Myocyte (in vitro differentiated cells): ENCODE results near the gene BCAR1. TPM values are rescaled to one million over a fixed set of nuclear protein-coding genes. Genes with fewer than 3 reads are reported as not detected.
A peak's percentile ranks its signal among the peaks of the same experiment; 100 is the strongest.
"Not testable (repeated sequence)": the region's sequence is repeated elsewhere in the genome, so short reads cannot be mapped to it uniquely, and the experiment has no call there.

Experiments used
- DNase-seq: peaks from one replicate; pipeline ENCODE4 v3.0.0-alpha.2; 2012; ENCODE audit warnings: low read depth
- total RNA-seq: library from RNA; depleted of rRNA; stranded (reverse); fragments of >200 nt; gene quantifications from 2 replicates; pipeline ENCODE4 v1.2.3, GENCODE V29; 2014

BCAR1 gene
- total RNA-seq, 1 donor from 2014 or later = 104 TPM

DNA sequence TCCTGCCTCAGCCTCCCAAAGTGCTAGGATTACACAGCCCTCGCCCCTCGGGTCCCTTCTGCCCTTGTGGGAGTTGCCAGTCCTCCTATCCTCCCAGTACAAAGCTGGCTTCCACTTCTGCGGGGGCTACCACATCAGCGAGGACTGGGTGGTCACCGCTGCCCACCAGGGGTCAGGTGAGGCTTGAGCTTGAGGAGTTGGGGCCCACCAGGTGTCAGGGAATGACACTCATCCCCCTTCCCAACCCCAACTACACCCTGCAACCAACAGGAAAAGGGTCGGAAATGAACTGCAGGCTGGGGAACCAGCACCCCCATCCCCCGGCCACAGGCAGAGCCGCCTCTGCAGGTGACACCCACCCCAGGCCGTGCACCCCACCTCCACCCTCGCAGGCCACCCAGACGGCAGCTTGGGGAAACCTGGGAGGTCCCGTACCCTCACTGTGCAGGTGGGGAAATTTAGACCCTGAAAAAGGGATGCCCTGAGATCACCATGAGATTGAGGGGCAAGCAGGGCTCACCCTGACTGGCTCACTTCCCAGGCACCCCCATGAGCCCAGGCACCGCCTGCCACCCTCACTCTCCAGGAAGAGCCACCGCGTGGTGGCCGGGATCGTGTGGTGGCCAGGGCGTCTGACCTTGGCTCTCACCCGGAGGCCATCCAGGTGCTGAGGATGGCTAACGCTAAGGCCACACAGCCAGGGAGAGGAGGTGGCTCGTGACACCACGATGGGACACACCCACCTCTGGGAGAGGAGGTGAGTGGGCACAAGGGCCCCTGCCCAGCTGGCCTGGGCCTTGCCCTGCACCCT, 24.7 kb downstream of the BCAR1 start:
- no peak for DNase-seq

DNA sequence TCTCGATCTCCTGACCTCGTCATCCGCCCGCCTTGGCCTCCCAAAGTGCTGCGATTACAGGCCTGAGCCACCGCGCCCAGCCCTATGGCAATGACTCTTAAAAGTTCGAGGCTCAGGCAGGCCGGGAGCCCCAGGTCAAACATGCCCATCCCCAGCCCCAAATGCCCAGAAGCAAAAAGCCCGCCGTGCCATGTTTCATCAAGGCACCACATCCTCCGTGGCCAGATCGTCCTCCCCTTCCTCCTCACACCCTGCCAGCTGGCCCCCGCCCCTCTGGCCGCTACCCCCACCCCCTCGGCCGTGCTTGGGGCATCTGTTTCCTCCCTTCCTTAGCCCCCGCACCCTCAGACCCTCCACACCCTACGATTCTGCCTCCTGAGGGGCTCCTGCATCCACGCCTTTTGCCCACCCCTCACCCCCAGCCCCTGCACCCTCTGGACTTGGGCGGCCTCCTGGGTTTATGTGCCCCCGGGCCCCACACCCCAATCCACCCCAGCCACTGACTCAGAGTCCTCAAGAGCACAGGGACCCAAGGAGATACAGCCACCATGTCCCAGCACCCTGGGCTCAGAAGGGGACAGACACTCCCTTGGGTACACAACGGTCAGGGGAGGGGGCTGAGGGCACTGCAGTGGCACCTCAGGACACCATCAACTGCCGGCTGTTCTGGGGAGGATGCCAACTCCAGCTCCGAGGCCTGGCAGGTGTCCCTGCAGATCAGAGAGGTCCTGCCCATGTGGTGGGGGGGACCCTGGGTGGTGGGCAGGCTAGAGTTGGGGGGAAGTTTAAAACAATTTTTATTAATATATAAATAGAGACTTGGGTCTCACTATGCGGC, 25.5 kb downstream of the BCAR1 start:
- no peak for DNase-seq

DNA sequence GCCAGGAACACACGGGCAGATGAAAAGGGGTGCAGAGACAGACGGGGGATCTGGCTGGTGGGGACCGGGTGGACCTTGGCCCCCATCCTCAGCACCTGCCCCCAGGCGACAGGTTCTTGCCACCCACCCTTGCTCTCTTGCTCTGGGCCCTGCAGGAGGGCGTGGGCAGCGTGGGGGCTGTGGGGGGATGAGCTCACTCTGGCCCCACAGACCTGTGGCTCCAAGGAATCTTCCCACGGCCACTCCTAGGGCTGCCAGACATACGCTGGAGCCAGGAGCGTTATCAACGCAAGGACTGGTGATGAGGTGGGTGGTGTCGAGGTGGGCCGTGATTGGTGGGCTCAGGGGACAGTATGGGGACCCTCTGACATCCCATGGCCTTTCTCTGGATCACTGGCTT, 26.3 kb downstream of the BCAR1 start:
- peak; percentile 49 for DNase-seq

DNA sequence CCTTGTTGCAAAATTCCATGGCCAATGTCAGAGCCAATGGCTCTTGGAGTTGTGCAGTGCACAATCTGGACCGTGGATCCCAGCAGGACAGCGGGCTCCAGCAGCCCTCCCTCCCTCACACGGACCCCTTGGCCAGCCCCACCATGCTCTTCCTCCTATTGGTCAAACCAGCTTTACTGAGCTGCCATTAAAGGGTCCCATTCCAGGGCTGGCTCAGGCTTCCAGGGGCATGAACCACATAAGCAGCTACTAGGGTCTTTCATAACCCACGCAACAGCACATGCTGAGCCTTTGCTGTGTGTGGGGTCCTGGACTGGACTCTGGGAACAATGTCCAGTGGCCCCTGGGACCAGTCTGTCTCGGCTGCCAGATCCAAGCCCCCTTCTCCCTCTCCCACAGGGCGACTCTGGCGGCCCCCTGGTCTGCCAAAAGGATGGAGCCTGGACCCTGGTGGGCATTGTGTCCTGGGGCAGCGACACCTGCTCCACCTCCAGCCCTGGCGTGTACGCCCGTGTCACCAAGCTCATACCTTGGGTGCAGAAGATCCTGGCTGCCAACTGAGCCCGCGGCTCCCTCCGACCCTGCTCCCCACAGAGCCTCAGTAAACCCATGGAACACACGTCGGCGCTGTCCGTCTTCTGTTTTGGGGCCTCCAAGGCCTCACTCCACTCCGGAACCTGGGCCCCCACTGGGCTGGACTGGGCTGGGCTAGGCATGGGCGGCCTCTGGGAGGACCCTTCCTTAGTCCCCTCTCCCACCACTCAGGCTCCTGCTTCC, 26.9 kb downstream of the BCAR1 start:
- no peak for DNase-seq

DNA sequence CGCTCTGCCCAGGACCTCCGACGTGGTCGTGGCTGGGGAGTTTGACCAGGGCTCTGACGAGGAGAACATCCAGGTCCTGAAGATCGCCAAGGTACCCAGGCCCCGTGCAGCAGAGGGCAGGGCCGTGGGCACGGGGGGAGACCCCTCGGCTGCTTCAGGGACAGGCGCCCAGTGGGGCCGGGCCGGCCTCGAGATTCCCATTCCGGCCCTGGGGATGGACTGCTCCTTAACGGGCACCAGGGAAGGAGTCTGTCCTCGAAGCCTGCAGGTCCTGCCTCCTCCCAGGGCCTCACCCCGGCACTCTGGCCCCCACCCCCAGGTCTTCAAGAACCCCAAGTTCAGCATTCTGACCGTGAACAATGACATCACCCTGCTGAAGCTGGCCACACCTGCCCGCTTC, 28.3 kb downstream of the BCAR1 start:
- not testable (repeated sequence) for DNase-seq

DNA sequence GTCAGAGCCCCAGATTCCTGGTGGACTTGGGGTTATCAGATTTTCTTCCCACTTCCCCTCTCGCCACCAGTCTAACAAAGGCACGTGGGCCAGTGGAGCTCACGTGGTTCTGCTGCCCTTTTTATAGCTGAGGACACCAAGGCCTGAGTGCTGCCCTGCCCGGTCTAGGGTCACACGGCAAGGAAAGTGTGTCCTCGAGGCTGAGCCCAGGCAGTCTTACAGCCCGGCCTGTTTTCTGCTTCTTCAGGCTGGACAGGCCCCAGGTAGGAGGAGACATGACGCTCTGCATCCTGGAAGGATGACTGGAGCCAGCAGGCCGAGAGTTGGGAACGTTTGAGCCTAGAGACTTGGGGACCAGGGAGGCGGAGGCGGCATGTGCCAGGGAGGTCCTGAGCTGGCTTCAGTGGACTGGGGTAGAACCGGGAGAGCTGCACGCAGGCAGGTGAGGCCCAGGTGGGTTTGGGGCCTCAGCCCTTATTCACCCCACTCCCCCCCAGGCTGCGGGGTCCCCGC, 29.1 kb downstream of the BCAR1 start:
- DNase-seq = no peak

DNA sequence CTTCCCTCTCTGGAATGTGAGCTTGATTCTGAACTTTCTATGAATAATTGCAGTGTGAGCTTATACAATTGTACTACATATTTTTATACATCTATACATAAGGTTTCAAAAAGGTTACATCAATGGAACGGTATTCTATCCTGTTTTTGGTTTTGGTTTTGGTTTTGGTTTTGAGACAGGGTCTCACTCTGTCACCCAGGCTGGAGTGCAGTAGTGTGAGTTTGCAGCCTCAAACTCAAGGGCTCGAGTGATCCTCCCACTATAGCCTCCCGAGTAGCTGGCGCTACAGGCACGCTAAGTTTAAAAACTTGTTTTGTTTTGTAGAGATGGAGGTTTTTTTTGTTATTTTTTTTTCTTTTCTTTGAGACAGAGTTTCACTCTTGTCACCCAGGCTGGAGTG, 31.6 kb downstream of the BCAR1 start:
- DNase-seq = no peak

DNA sequence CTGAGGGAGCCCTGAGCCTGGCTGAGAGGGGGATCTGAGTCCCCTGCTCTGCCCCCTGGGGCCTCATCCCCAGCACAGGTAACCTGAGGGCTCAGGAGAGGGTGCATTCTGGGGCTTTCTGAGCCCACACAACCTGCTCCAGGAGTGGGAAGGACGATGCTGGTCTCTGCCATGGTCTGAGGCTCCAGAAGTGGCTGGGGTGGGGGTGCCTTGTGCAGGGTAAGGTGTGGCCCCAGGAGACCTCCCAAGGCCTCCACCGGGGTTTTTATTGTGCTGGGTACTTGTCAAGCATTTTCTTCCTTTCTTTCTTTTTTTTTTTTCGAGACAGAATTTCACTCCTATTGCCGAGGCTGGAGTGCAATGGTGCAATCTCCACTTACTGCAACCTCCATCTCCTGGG, 32.3 kb downstream of the BCAR1 start:
- DNase-seq = no peak

DNA sequence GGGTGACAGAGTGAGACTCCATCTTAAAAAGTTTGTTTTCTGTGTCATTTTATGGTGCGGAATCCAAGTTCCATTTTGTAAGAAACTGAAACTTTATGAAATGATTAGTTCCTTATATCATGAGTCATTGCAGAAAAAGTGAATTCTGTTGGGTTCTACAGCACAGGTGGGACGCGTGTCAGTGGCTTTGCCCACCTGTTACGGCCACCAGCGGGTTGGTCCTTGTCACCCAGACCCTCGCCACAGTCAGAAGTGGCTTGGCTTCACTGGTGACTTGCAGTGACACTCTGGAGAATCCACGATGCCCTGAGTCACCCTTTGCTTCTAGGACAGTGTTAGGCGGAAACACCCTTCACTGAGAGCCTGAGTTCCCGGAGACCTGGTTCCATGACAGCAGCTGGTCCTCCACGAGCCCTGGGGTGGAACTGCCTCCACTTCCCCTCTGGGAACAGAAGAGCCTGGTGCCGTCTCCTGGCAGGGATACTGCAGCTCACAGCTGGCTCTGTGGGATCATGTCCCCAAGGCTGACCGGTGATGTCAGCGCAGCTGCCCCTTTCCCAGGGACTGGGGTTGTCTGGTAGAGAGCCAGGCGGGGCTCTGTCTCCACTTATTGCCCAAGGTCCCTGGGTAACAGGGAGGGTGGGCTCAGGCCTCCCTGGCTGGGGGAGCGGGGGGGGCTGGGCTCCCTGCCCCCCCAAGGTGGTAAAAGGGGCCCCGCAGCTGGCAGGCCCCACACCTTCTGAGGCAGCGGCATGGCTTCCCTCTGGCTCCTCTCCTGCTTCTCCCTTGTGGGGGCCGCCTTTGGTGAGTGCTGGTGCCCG, 33.0 kb downstream of the BCAR1 start, which contains the start of gene CTRB1:
Gene CTRB1 (plus strand): TSS at position 733 of the 821 bp plus-strand sequence. CDS start 20 bp downstream, at position 753.
- peak; percentile 88 for DNase-seq

DNA sequence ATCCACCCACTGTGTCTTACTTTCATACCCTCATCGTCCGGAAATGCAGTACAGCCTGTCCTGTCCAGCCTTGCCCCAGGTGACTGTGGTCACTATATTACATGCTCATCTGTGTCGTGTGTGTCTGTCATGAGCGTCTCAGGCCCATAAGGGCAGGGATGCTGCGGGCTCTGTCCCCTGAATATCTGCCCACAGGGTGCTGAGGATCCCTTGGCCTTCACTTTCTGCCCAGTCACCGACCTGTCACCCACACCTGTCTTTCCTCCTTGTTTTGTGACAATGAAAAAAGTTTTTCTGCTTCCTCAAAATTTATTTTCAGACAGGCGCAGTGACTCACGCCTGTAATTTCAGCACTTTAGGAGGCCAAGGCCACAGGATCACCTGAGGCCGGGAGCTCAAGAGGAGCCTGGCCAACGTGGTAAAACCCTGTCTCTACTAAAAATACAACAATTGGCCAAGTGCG, 34.0 kb downstream of the BCAR1 start:
- DNase-seq = peak; percentile 53

DNA sequence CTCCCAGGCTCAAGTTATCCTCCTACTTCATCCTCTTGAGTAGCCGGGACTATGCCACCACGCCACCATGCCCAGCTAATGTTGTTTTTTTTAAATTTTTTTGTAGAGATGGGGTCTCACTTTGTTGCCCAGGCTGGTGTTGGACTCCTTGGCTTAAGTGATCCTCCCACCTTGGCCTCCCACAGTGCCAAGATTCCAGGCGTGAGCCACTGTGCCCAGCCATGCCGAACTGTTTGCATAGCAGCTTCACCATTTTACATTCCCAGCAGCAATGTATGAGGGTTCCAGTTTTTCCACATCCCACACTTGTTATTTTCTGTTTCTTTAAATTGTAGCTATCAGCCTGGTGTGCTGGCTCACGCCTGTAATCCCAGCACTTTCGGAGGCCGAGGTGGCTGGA, 34.8 kb downstream of the BCAR1 start:
- no peak for DNase-seq

DNA sequence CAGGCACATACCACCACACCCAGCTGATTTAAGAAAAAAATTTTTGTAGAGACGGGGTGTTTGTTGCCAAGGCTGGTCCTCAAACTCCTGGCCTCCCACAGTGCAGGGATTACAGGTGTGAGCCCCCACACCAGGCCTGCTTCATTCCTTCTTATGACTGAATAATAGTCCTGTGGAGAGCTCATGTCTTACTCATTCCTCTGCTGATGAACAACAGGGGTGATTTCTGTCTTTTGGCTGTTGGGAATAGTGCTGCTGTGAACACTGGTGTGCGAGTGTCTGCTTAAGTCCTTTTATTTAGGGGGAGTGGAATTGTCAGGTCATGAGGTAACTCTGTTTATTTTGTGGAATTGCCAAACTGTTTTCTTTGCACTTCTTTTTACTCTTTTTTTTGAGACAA, 35.3 kb downstream of the BCAR1 start:
- no peak for DNase-seq

DNA sequence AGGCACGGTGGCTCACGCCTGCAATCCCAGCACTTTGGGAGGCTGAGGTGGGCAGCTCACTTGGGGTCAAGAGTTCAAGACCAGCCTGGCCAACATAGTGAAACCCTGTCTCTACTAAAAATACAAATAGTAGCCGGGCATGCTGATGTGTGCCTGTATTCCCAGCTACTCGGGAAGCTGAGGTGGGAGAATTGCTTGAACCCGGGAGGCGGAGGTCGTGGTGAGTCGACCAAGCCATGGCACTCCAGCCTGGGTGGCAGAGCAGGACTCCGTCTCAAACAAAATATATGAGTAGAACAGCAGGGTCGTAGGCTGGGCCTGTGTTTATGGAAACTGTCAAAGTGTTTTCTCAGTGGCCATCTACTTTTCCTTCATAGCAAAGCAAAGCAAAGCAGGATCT, 40.1 kb downstream of the BCAR1 start:
- not testable (repeated sequence) for DNase-seq

DNA sequence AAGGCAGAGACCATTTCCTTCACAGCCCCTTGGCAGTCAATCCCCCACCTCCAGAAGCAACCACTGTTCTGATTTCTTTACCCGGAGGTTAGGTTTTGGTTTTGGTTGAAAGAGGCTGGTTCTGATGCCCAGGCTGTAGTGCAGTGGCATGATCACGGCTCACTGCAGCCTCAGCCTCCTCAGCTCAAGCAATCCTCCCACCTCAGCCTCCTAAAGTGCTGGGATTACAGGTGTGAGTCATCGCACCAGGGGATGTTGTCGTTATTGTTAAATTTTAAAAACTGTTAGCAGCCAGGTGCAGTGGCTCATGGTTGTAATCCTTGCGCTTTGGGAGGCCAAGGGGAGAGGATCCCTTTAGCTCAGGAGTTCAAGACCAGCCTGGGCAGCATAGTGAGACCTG, 41.5 kb downstream of the BCAR1 start:
- no peak for DNase-seq

DNA sequence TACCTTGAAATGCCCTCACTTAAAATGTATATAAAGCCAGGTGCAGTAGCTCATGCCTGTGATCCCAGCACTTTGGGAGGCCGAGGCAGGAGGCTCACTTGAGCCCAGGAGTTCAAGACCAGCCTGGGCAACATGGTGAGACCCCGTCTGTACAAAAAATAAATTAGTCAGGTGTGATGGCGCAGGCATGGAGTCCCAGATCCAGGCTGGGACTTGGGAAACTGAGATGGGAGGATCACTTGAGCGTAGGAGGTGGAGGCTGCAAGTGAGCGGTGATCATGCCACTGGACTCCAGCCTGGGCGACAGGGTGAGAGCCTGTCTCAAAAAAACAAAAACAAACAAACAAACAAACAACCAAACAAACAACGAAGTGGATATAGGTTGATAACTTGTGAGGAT, 41.9 kb downstream of the BCAR1 start:
- DNase-seq = not testable (repeated sequence)

DNA sequence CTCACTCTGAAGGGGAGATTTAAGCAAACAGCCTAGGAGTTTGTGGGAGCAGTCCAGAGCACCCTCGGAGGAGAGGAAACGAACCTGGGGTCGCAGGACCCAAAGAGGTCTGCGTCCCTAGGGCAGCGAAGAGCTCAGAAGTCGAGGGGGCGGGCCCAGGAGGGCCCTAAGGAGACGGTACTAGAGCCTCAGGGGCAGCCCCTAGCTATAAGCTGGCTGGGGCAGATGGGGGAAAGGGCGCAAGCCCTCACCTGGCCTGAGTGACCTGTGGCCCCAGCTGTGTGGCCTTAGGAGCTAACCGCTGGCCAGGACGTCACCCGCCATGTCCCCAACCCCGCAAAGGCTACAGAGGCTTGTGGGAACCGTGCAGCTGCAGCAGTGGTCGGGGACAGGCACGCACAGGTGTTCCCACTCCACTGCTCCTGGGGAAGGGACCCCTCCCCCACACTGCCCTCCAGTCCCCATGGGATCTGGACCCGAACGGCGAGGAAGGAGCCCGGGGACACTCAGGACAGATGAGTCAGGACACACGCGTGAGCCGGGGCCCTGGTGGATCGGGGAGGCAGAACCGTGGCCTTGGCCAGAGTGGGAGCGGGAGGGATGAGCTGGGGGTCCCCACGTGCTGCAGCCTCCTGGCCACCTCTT, 42.4 kb downstream of the BCAR1 start:
- peak; percentile 46 for DNase-seq

DNA sequence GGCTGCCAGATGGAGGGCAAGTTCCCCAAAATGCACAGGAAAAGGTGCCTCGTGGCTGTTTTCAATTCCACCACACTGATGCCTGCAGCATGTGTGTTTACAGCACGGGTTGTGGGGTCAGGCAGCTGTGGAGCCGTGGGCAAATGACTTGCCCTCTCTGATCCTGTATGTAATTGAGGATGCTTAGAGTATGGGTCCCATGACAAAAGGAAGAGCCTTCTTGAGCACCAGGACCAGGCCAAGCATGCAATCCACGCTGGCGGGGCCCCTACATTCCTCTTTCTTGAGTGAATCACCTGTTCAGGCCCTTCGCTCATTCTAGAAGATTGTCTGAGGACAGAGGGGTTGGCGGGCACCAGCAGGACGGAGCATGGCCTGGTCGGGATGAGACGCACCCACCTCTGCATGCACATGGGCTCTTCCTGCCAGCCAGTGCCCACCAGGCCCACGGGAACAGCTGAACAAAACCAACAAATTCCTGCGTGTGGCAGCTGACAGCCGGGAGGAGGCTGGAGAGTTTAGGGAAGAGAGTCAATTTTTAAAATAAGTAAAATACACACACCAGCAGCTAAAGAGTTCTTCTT, 43.1 kb downstream of the BCAR1 start:
- DNase-seq = peak; percentile 97

DNA sequence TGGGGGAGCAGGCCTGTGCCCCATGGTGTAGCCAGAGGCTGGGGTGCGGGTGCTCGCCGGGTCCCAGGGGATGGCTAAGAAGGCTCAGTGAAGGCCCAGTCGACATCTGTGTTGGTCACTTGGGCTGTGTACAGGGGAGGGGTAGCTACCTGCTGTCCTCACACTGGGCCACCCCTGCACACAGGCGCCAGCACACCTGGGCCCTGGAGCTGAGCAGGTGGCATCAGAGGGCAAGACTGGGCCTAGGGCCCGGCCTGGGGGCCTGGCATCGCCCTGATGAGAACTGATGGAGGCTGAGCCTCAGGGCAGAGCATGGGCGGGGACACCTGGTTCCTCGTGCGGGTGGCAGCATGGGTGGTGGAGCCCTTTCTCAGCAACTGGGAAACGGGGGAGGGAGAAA, 43.6 kb downstream of the BCAR1 start:
- no peak for DNase-seq

DNA sequence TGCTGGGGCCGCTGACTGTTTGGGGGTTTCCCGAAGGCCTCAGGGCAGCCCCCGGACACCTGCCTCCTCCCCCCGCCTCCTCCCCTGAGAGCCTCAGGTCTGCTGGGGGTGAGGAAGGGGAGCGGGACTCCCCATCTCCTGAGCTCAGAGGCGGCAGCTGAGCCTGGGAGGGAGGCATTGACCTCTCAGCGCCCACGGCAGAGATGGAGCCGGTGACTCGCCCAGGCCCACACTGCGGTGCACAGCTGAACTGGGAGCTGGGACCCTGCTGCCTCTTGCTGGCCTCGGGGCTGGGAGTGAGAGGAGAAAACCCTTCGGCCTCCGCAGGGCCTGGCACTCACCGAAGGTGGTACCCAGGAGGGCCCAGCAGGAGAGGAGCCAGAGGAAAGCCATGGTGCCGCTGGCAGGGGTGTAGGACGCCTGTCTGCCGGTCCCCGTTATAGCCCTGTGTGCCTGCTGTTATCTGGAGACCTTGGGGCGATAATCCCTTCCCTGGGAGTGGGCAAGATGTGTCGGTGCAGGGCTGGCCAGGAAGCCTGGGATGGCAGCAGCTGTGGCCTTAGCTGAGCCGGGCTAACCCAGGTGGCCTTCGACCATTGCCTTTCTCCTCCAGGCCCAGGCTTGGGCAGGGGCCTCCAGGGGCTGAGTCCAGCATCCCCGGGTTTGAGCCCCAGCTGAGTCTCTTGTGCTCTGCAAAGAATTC, 44.5 kb downstream of the BCAR1 start, which contains the start of gene CTRB2:
Gene CTRB2 (minus strand): TSS at position 413 of the 703 bp plus-strand sequence. CDS start 20 bp downstream, at position 393.
- DNase-seq = peak; percentile 65
